Mesendoderm (in vitro differentiated cells): ENCODE results near the gene CCL14.

ENCODE experiments used
- DNase-seq: peaks from one replicate; pipeline ENCODE4 v3.0.0; 2013
- H2AK5ac ChIP-seq: 2 replicates; pipeline ENCODE4 v1.6.1; 2013; ENCODE audit warnings: low read length, inconsistent platforms
- H2BK120ac ChIP-seq: 2 replicates; pipeline ENCODE4 v1.6.1; 2013; ENCODE audit warnings: low read depth, mild to moderate bottlenecking, low read length, moderate library complexity, mixed read lengths
- H2BK15ac ChIP-seq: replicated peaks from 2 replicates; pipeline ENCODE4 v1.6.1; 2013; ENCODE audit warnings: low read depth, mild to moderate bottlenecking, moderate library complexity
- H2BK5ac ChIP-seq: 2 replicates; pipeline ENCODE4 v1.6.1; 2013; ENCODE audit warnings: low read length, inconsistent platforms
- H3K18ac ChIP-seq: 2 replicates; pipeline ENCODE4 v1.6.1; 2013; ENCODE audit warnings: mild to moderate bottlenecking, low read length, mixed read lengths
- H3K23ac ChIP-seq: one replicate; pipeline ENCODE4 v1.6.1; 2013; ENCODE audit warnings: low read length
- H3K27ac ChIP-seq: 2 replicates; pipeline ENCODE4 v1.5.1; 2013; ENCODE audit warnings: low read depth, mild to moderate bottlenecking, inconsistent platforms, low read length, moderate library complexity
- H3K27me3 ChIP-seq: 2 replicates; pipeline ENCODE4 v1.6.1; 2013; ENCODE audit warnings: low read length, control low read depth, mild to moderate bottlenecking, inconsistent platforms; ENCODE audit not compliant: insufficient read depth, poor library complexity
- H3K36me3 ChIP-seq: 2 replicates; pipeline ENCODE4 v1.6.1; 2013; ENCODE audit warnings: low read length, inconsistent platforms; ENCODE audit not compliant: control insufficient read depth, insufficient read depth
- H3K4ac ChIP-seq: one replicate; pipeline ENCODE4 v1.6.1; 2013; ENCODE audit warnings: low read depth, mild to moderate bottlenecking, low read length, moderate library complexity
- H3K4me1 ChIP-seq: 2 replicates; pipeline ENCODE4 v1.6.1; 2013; ENCODE audit warnings: low read depth, low read length, inconsistent platforms; ENCODE audit not compliant: control insufficient read depth
- H3K4me2 ChIP-seq: 2 replicates; pipeline ENCODE4 v1.6.1; 2013; ENCODE audit warnings: low read length
- H3K4me3 ChIP-seq: 2 replicates; pipeline ENCODE4 v1.5.1; 2013; ENCODE audit warnings: mild to moderate bottlenecking, low read length
- H3K56ac ChIP-seq: one replicate; pipeline ENCODE4 v1.6.1; 2013; ENCODE audit warnings: low read length
- H3K79me1 ChIP-seq: 2 replicates; pipeline ENCODE4 v1.6.1; 2013; ENCODE audit warnings: low read length, inconsistent platforms
- H3K79me2 ChIP-seq: 2 replicates; pipeline ENCODE4 v1.6.1; 2013; ENCODE audit warnings: mild to moderate bottlenecking, low read length; ENCODE audit not compliant: control insufficient read depth, insufficient read depth
- H3K9ac ChIP-seq: 2 replicates; pipeline ENCODE4 v1.6.1; 2013; ENCODE audit warnings: low read length, inconsistent platforms
- H4K5ac ChIP-seq: one replicate; pipeline ENCODE4 v1.6.1; 2013; ENCODE audit warnings: low read length
- H4K8ac ChIP-seq: one replicate; pipeline ENCODE4 v1.6.1; 2013; ENCODE audit warnings: low read depth, mild to moderate bottlenecking, control low read depth, low read length, moderate library complexity
- WGBS: extraction: QIAGEN DNeasy Blood & Tissue Kit; methylation state at CpG from one replicate; pipeline ENCODE4 v1.1.7; 2013; ENCODE audit warnings: low lambda C conversion rate, missing lambda C conversion rate; ENCODE audit not compliant: insufficient coverage; ENCODE audit errors: extremely low coverage; 5-methylcytosine and 5-hydroxymethylcytosine counted together

CCL14 gene

DNA sequence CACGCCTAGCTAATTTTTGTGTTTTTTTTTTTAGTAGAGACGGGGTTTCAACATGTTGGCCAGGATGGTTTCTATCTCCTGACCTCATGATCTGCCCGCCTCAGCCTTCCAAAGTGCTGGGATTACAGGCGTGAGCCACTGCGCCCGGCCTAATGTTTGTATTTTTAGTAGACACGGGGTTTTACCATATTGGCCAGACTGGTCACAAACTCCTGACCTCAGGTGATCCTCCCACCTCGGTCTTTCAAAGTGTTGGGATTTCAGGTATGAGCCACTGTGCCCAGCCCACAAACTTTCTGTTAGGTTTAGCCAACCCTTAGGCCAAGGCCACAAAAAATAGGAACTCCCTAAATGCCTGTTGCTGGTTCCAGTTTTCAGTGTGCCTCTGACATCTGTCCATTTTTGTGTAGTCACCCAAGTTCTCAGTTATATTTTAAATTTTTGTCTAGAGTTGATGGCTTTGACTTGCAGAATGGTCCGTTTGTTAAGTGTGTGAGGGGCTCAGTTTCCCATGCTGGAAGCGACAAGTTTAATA is 17.9 kb downstream of the CCL14 start:
- H3K4me2 ChIP-seq: no peak overlapping the region
- H3K79me1 ChIP-seq: no peaks in the 10 kb centered on the region
- no peak overlapping the region for H2AK5ac ChIP-seq
- H2BK5ac ChIP-seq: no peak overlapping the region
- H4K5ac ChIP-seq: no peak overlapping the region
- no peaks in the 10 kb centered on the region for H3K4me1 ChIP-seq
- no peak overlapping the region for H3K23ac ChIP-seq
- H2BK120ac ChIP-seq: no peak overlapping the region
- no peak overlapping the region for H3K9ac ChIP-seq
- no peak overlapping the region for H3K4me3 ChIP-seq
- H4K8ac ChIP-seq: no peak overlapping the region
- H3K4ac ChIP-seq: no peak overlapping the region
- no peaks in the 10 kb centered on the region for H3K79me2 ChIP-seq
- no peak overlapping the region for H2BK15ac ChIP-seq
- H3K27me3 ChIP-seq: no peaks in the 10 kb centered on the region
- H3K18ac ChIP-seq: no peak overlapping the region
- no peak overlapping the region for H3K56ac ChIP-seq
- H3K36me3 ChIP-seq: no peaks in the 10 kb centered on the region
- no CpG with 5 or more reads among the region's 10 CpGs for whole genome bisulfite sequencing
- H3K27ac ChIP-seq: no peak overlapping the region
- no peak for DNase-seq

DNA sequence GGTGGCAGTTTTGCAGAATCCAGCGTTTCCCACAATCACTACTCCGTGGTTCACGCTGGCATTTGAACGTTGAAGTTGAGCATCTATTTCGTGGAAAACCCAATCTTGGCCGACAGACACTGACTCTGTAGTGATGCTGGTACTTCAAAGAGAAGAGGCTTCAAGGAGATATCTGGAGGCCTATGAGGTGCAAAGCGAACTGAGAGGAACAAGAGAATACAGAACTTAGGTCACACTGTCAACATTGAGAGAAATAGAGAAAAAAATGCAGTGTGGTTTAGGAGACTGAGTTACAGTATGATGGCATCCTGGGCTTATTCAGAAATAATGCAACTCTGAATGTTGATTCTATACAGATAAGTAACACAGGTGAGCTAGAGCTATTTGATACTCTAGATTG is 21.3 kb downstream of the CCL14 start:
- H4K8ac ChIP-seq: no peak overlapping the region
- H3K4me1 ChIP-seq: no peaks in the 10 kb centered on the region
- no peak overlapping the region for H4K5ac ChIP-seq
- no peaks in the 10 kb centered on the region for H3K36me3 ChIP-seq
- no peak overlapping the region for H2BK15ac ChIP-seq
- H3K4me2 ChIP-seq: no peak overlapping the region
- no peak overlapping the region for H2AK5ac ChIP-seq
- no peak for DNase-seq
- H3K9ac ChIP-seq: no peak overlapping the region
- H3K18ac ChIP-seq: no peak overlapping the region
- WGBS: no CpG with 5 or more reads among the region's 7 CpGs
- H3K23ac ChIP-seq: no peak overlapping the region
- H2BK120ac ChIP-seq: no peak overlapping the region
- no peak overlapping the region for H2BK5ac ChIP-seq
- H3K79me1 ChIP-seq: no peaks in the 10 kb centered on the region
- no peaks in the 10 kb centered on the region for H3K79me2 ChIP-seq
- H3K4ac ChIP-seq: no peak overlapping the region
- H3K27me3 ChIP-seq: no peaks in the 10 kb centered on the region
- H3K4me3 ChIP-seq: no peak overlapping the region
- no peak overlapping the region for H3K27ac ChIP-seq
- no peak overlapping the region for H3K56ac ChIP-seq

- no peak overlapping the region for H2BK120ac ChIP-seq
- no peaks in the 10 kb centered on the region for H3K79me2 ChIP-seq
- no peaks in the 10 kb centered on the region for H3K79me1 ChIP-seq
- no peak for DNase-seq
- no peak overlapping the region for H2BK15ac ChIP-seq
- no peak overlapping the region for H3K23ac ChIP-seq
- WGBS: no CpG with 5 or more reads among the region's 6 CpGs
- no peak overlapping the region for H4K8ac ChIP-seq
- no peak overlapping the region for H3K9ac ChIP-seq
- no peak overlapping the region for H3K4me2 ChIP-seq
- no peak overlapping the region for H2AK5ac ChIP-seq
- no peak overlapping the region for H2BK5ac ChIP-seq
- no peaks in the 10 kb centered on the region for H3K27me3 ChIP-seq
- no peaks in the 10 kb centered on the region for H3K4me1 ChIP-seq
- H3K18ac ChIP-seq: no peak overlapping the region
- no peak overlapping the region for H3K4me3 ChIP-seq
- H3K36me3 ChIP-seq: no peaks in the 10 kb centered on the region
- H3K4ac ChIP-seq: no peak overlapping the region
- H4K5ac ChIP-seq: no peak overlapping the region
- H3K56ac ChIP-seq: no peak overlapping the region
- no peak overlapping the region for H3K27ac ChIP-seq
These were observed 22.9 kb downstream of the CCL14 start for GRCh38 chr17:35963663-35964062.

GRCh38 chr17:35953720-35954119 is 32.8 kb downstream of the CCL14 start:
- no peaks in the 10 kb centered on the region for H3K79me1 ChIP-seq
- H3K18ac ChIP-seq: no peak overlapping the region
- H4K8ac ChIP-seq: no peak overlapping the region
- no peaks in the 10 kb centered on the region for H3K27me3 ChIP-seq
- H3K4ac ChIP-seq: no peak overlapping the region
- no CpG with 5 or more reads among the region's 7 CpGs for WGBS
- H3K79me2 ChIP-seq: no peaks in the 10 kb centered on the region
- no peak overlapping the region for H2AK5ac ChIP-seq
- peaks cover 5% of the 10 kb centered on the region for H3K4me1 ChIP-seq
- H2BK5ac ChIP-seq: no peak overlapping the region
- H2BK120ac ChIP-seq: no peak overlapping the region
- H2BK15ac ChIP-seq: no peak overlapping the region
- H3K36me3 ChIP-seq: no peaks in the 10 kb centered on the region
- no peak overlapping the region for H3K4me3 ChIP-seq
- no peak overlapping the region for H4K5ac ChIP-seq
- H3K56ac ChIP-seq: no peak overlapping the region
- DNase-seq: no peak
- no peak overlapping the region for H3K9ac ChIP-seq
- no peak overlapping the region for H3K27ac ChIP-seq
- H3K23ac ChIP-seq: no peak overlapping the region
- H3K4me2 ChIP-seq: no peak overlapping the region

DNA sequence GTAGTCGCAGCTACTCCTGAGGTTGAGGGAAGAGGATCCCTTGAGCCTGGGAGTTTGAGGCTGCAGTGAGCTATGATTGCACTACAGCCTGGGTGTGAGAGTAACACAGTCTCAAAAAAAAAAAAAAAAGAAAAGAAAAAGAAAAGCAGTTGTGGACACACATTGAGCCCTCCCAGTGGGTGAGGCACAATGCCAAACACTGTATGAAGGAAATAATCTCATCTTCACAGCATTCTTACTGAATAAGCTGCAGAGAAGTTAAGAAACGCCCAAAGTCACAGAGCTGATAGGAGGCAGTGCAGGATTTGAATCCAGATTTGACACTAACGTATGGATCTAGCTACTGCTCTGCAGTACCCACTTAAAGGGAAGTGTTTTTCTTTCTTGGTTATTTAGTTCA is 37.1 kb downstream of the CCL14 start:
- H4K8ac ChIP-seq: no peak overlapping the region
- H3K4me3 ChIP-seq: no peak overlapping the region
- H3K4me2 ChIP-seq: no peak overlapping the region
- H3K4me1 ChIP-seq: peaks cover 5% of the 10 kb centered on the region
- H3K27ac ChIP-seq: no peak overlapping the region
- no peak for DNase-seq
- H2BK5ac ChIP-seq: no peak overlapping the region
- no peaks in the 10 kb centered on the region for H3K36me3 ChIP-seq
- H2BK15ac ChIP-seq: no peak overlapping the region
- H3K56ac ChIP-seq: no peak overlapping the region
- H3K79me2 ChIP-seq: no peaks in the 10 kb centered on the region
- H3K27me3 ChIP-seq: no peaks in the 10 kb centered on the region
- no peak overlapping the region for H4K5ac ChIP-seq
- no peak overlapping the region for H3K18ac ChIP-seq
- no peak overlapping the region for H3K4ac ChIP-seq
- H3K9ac ChIP-seq: no peak overlapping the region
- WGBS: no CpG with 5 or more reads among the region's 3 CpGs
- H2BK120ac ChIP-seq: no peak overlapping the region
- H3K23ac ChIP-seq: no peak overlapping the region
- no peaks in the 10 kb centered on the region for H3K79me1 ChIP-seq
- H2AK5ac ChIP-seq: no peak overlapping the region

- no peak overlapping the region for H4K5ac ChIP-seq
- no peak overlapping the region for H3K4ac ChIP-seq
- no peak overlapping the region for H2BK120ac ChIP-seq
- H3K4me1 ChIP-seq: no peaks in the 10 kb centered on the region
- no peak overlapping the region for H2AK5ac ChIP-seq
- H3K79me2 ChIP-seq: no peaks in the 10 kb centered on the region
- DNase-seq: peak; percentile 14
- no peak overlapping the region for H3K27ac ChIP-seq
- no peak overlapping the region for H3K4me3 ChIP-seq
- no peak overlapping the region for H3K56ac ChIP-seq
- H3K9ac ChIP-seq: no peak overlapping the region
- H3K18ac ChIP-seq: no peak overlapping the region
- H4K8ac ChIP-seq: no peak overlapping the region
- no peak overlapping the region for H2BK15ac ChIP-seq
- H3K4me2 ChIP-seq: no peak overlapping the region
- H2BK5ac ChIP-seq: no peak overlapping the region
- H3K79me1 ChIP-seq: no peaks in the 10 kb centered on the region
- H3K27me3 ChIP-seq: no peaks in the 10 kb centered on the region
- H3K36me3 ChIP-seq: no peaks in the 10 kb centered on the region
- WGBS: no CpG with 5 or more reads among the region's 7 CpGs
- H3K23ac ChIP-seq: no peak overlapping the region
These were observed 38.4 kb downstream of the CCL14 start for GRCh38 chr17:35948092-35948491.
